Activated CD4-positive, alpha-beta memory T cell treated with anti-CD3 and anti-CD28 coated beads, Interleukin-2, amount 10 ng/mL, durations not matched to agents 7 days and 5 days (primary cell): ENCODE measurements around the gene ZFYVE26. TPM values are rescaled to one million over a fixed set of nuclear protein-coding genes. Genes with fewer than 3 reads are reported as not detected.

Experiments
- CTCF ChIA-PET: fragments of 350-600 bp; sonication (Branson Sonifier 250); formaldehyde crosslinking; loops from one replicate; lab custom pipeline; 2021; ENCODE audit warnings: antibody characterized with exemption, inconsistent platforms; lab: Charles Lee
- POLR2A ChIA-PET: fragments of 350-600 bp; sonication (Branson Sonifier 250); formaldehyde crosslinking; loops from one replicate; lab custom pipeline; 2021; ENCODE audit warnings: antibody characterized with exemption; lab: Charles Lee
- DNase-seq: peaks from one replicate; pipeline ENCODE4 v3.0.0-alpha.2; 2020
- H3K27ac Mint-ChIP-seq: one replicate; pipeline ENCODE4 v1.8.0; 2021; ENCODE audit warnings: mild to moderate bottlenecking, mixed read lengths
- H3K27me3 Mint-ChIP-seq: one replicate; pipeline ENCODE4 v1.8.0; 2021; ENCODE audit warnings: mixed read lengths
- H3K36me3 Mint-ChIP-seq: one replicate; pipeline ENCODE4 v1.8.0; 2021; ENCODE audit warnings: low read depth, mixed read lengths
- H3K4me1 Mint-ChIP-seq: one replicate; pipeline ENCODE4 v1.8.0; 2021; ENCODE audit warnings: mixed read lengths
- H3K4me3 Mint-ChIP-seq: one replicate; pipeline ENCODE4 v1.8.0; 2021; ENCODE audit warnings: mild to moderate bottlenecking, mixed read lengths
- H3K9me3 Mint-ChIP-seq: one replicate; pipeline ENCODE4 v1.8.0; 2021; ENCODE audit warnings: mixed read lengths
- total RNA-seq, 2 experiments: library from RNA; stranded (reverse); gene quantifications; one replicate each; pipeline ENCODE4 v1.2.3, GENCODE V29; 2021

The ZFYVE26 gene
- total RNA-seq, 2 experiments from 2014 or later: 20.8 to 21.4 TPM

GRCh38 chr14:67798731-67799130 lies 17.7 kb downstream of the ZFYVE26 start:
- CTCF ChIA-PET: no interaction called here
- H3K27ac Mint-ChIP-seq: no peak overlapping the region
- no peak for DNase-seq
- POLR2A ChIA-PET: no interaction called here
- H3K4me3 Mint-ChIP-seq: no peak overlapping the region
- H3K9me3 Mint-ChIP-seq: no peaks in the 10 kb centered on the region
- H3K36me3 Mint-ChIP-seq: peaks cover 49% of the 10 kb centered on the region
- no peaks in the 10 kb centered on the region for H3K27me3 Mint-ChIP-seq
- H3K4me1 Mint-ChIP-seq: no peaks in the 10 kb centered on the region

- peaks cover 51% of the 10 kb centered on the region for H3K36me3 Mint-ChIP-seq
- no peak overlapping the region for H3K27ac Mint-ChIP-seq
- DNase-seq: no peak
- H3K9me3 Mint-ChIP-seq: no peaks in the 10 kb centered on the region
- ChIA-PET CTCF (no interaction called here), POLR2A (no interaction called here)
- no peak overlapping the region for H3K4me3 Mint-ChIP-seq
- peaks cover 4% of the 10 kb centered on the region for H3K4me1 Mint-ChIP-seq
- H3K27me3 Mint-ChIP-seq: no peaks in the 10 kb centered on the region
Measured at GRCh38 chr14:67787673-67788072, 28.7 kb downstream of the ZFYVE26 start.

GRCh38 chr14:67785270-67786109 lies 30.9 kb downstream of the ZFYVE26 start:
- peaks cover 4% of the 10 kb centered on the region for H3K4me1 Mint-ChIP-seq
- POLR2A ChIA-PET: no interaction called here
- H3K27me3 Mint-ChIP-seq: no peaks in the 10 kb centered on the region
- H3K36me3 Mint-ChIP-seq: peaks cover 66% of the 10 kb centered on the region
- no peak overlapping the region for H3K4me3 Mint-ChIP-seq
- DNase-seq: no peak
- CTCF ChIA-PET: interaction anchor here (1.6 kb wide), 1 partner anchor 63 kb away, joined by 3 read pairs; no protein-coding TSS in a partner anchor
- no peaks in the 10 kb centered on the region for H3K9me3 Mint-ChIP-seq
- H3K27ac Mint-ChIP-seq: no peak overlapping the region

GRCh38 chr14:67784244-67784823 lies 32.1 kb downstream of the ZFYVE26 start:
- ChIA-PET POLR2A (no interaction called here), CTCF (interaction anchor here (1.6 kb wide), 1 partner anchor 62 kb away, joined by 3 read pairs; no protein-coding TSS in a partner anchor)
- Mint-ChIP-seq H3K27ac (no peak overlapping the region), H3K27me3 (no peaks in the 10 kb centered on the region), H3K9me3 (no peaks in the 10 kb centered on the region), H3K4me3 (no peak overlapping the region), H3K4me1 (peaks cover 4% of the 10 kb centered on the region), H3K36me3 (peaks cover 62% of the 10 kb centered on the region)
- DNase-seq: no peak

GRCh38 chr14:67782090-67782489 lies 34.3 kb downstream of the ZFYVE26 start:
- no peak overlapping the region for H3K27ac Mint-ChIP-seq
- peaks cover 4% of the 10 kb centered on the region for H3K4me1 Mint-ChIP-seq
- ChIA-PET POLR2A (no interaction called here), CTCF (interaction anchor here (0.6 kb wide), 1 partner anchor 70 kb away, joined by 3 read pairs; no protein-coding TSS in a partner anchor)
- H3K27me3 Mint-ChIP-seq: no peaks in the 10 kb centered on the region
- H3K36me3 Mint-ChIP-seq: peaks cover 58% of the 10 kb centered on the region
- DNase-seq: no peak
- H3K4me3 Mint-ChIP-seq: no peak overlapping the region
- no peaks in the 10 kb centered on the region for H3K9me3 Mint-ChIP-seq

GRCh38 chr14:67778792-67779191 lies 37.6 kb downstream of the ZFYVE26 start:
- Mint-ChIP-seq H3K9me3 (no peaks in the 10 kb centered on the region), H3K4me1 (no peaks in the 10 kb centered on the region), H3K27ac (no peak overlapping the region), H3K4me3 (no peak overlapping the region), H3K27me3 (no peaks in the 10 kb centered on the region), H3K36me3 (peaks cover 61% of the 10 kb centered on the region)
- CTCF ChIA-PET: no interaction called here
- DNase-seq: no peak
- POLR2A ChIA-PET: interaction anchor here (0.9 kb wide), 1 partner anchor 37 kb away, joined by 3 read pairs; no protein-coding TSS in a partner anchor

GRCh38 chr14:67776653-67777322 lies 39.6 kb downstream of the ZFYVE26 start:
- no peak for DNase-seq
- no peaks in the 10 kb centered on the region for H3K9me3 Mint-ChIP-seq
- H3K36me3 Mint-ChIP-seq: peaks cover 53% of the 10 kb centered on the region
- CTCF ChIA-PET: no interaction called here
- POLR2A ChIA-PET: no interaction called here
- H3K27me3 Mint-ChIP-seq: no peaks in the 10 kb centered on the region
- H3K27ac Mint-ChIP-seq: no peak overlapping the region
- H3K4me3 Mint-ChIP-seq: no peak overlapping the region
- H3K4me1 Mint-ChIP-seq: no peaks in the 10 kb centered on the region

- Mint-ChIP-seq H3K27ac (no peak overlapping the region), H3K27me3 (no peaks in the 10 kb centered on the region), H3K9me3 (no peaks in the 10 kb centered on the region), H3K4me3 (no peak overlapping the region), H3K4me1 (no peaks in the 10 kb centered on the region), H3K36me3 (peaks cover 57% of the 10 kb centered on the region)
- ChIA-PET POLR2A (interaction anchor here (0.6 kb wide), 1 partner anchor 78 kb away, joined by 3 read pairs; the partner anchor contains the start of gene RDH11), CTCF (no interaction called here)
- no peak for DNase-seq
Measured at GRCh38 chr14:67773844-67774377, 42.5 kb downstream of the ZFYVE26 start.

GRCh38 chr14:67768219-67768618 lies 48.2 kb downstream of the ZFYVE26 start:
- Mint-ChIP-seq H3K4me3 (no peak overlapping the region), H3K4me1 (no peaks in the 10 kb centered on the region), H3K36me3 (peaks cover 48% of the 10 kb centered on the region), H3K27me3 (no peaks in the 10 kb centered on the region), H3K27ac (no peak overlapping the region), H3K9me3 (no peaks in the 10 kb centered on the region)
- ChIA-PET CTCF (no interaction called here), POLR2A (no interaction called here)
- DNase-seq: no peak

- ChIA-PET CTCF (no interaction called here), POLR2A (no interaction called here)
- H3K27me3 Mint-ChIP-seq: no peaks in the 10 kb centered on the region
- no peaks in the 10 kb centered on the region for H3K4me1 Mint-ChIP-seq
- H3K9me3 Mint-ChIP-seq: no peaks in the 10 kb centered on the region
- no peak for DNase-seq
- peaks cover 33% of the 10 kb centered on the region for H3K36me3 Mint-ChIP-seq
- no peak overlapping the region for H3K27ac Mint-ChIP-seq
- H3K4me3 Mint-ChIP-seq: no peak overlapping the region
Measured at GRCh38 chr14:67766035-67766680, 50.2 kb downstream of the ZFYVE26 start.

GRCh38 chr14:67765192-67765834 lies 51.1 kb downstream of the ZFYVE26 start:
- no peak for DNase-seq
- H3K4me1 Mint-ChIP-seq: no peaks in the 10 kb centered on the region
- no peak overlapping the region for H3K4me3 Mint-ChIP-seq
- H3K9me3 Mint-ChIP-seq: no peaks in the 10 kb centered on the region
- peaks cover 31% of the 10 kb centered on the region for H3K36me3 Mint-ChIP-seq
- no peaks in the 10 kb centered on the region for H3K27me3 Mint-ChIP-seq
- no peak overlapping the region for H3K27ac Mint-ChIP-seq
- POLR2A ChIA-PET: no interaction called here
- CTCF ChIA-PET: no interaction called here

GRCh38 chr14:67764496-67764895 lies 51.9 kb downstream of the ZFYVE26 start:
- no peaks in the 10 kb centered on the region for H3K4me1 Mint-ChIP-seq
- no peaks in the 10 kb centered on the region for H3K9me3 Mint-ChIP-seq
- POLR2A ChIA-PET: no interaction called here
- no peak overlapping the region for H3K27ac Mint-ChIP-seq
- CTCF ChIA-PET: no interaction called here
- DNase-seq: no peak
- no peaks in the 10 kb centered on the region for H3K27me3 Mint-ChIP-seq
- peaks cover 30% of the 10 kb centered on the region for H3K36me3 Mint-ChIP-seq
- H3K4me3 Mint-ChIP-seq: no peak overlapping the region
